Activated CD8-positive, alpha-beta T cell treated with anti-CD3 and anti-CD28 coated beads, Interleukin-2, amount 10 ng/mL, durations not matched to agents 7 days and 5 days (primary cell): Measurements from ENCODE around the gene MYO16. TPM values are rescaled to one million over a fixed set of nuclear protein-coding genes. Genes with fewer than 3 reads are reported as not detected.
"Not testable (repeated sequence)": the region's sequence is repeated elsewhere in the genome, so short reads cannot be mapped to it uniquely, and the experiment has no call there.

Source experiments
- ATAC-seq: fragments of 150-1000 bp; cut with Tn5 transposase; one replicate; pipeline ENCODE4 v1.10.0; 2021; ENCODE audit warnings: moderate library complexity
- CTCF ChIA-PET: fragments of 350-600 bp; sonication (Branson Sonifier 250); formaldehyde crosslinking; loops from one replicate; lab custom pipeline; 2021; ENCODE audit warnings: antibody characterized with exemption; lab: Charles Lee
- POLR2A ChIA-PET: fragments of 350-600 bp; sonication (Branson Sonifier 250); formaldehyde crosslinking; loops from one replicate; lab custom pipeline; 2021; ENCODE audit warnings: antibody characterized with exemption; lab: Charles Lee
- DNase-seq: peaks from one replicate; pipeline ENCODE4 v3.0.0-alpha.2; 2020
- H3K27ac Mint-ChIP-seq: one replicate; pipeline ENCODE4 v1.8.0; 2021; ENCODE audit warnings: mild to moderate bottlenecking, mixed read lengths
- H3K27me3 Mint-ChIP-seq: one replicate; pipeline ENCODE4 v1.8.0; 2021; ENCODE audit warnings: low read depth, mixed read lengths
- H3K36me3 Mint-ChIP-seq: one replicate; pipeline ENCODE4 v1.8.0; 2021; ENCODE audit warnings: low read depth, mixed read lengths
- H3K4me1 Mint-ChIP-seq: one replicate; pipeline ENCODE4 v1.8.0; 2021; ENCODE audit warnings: low read depth, mixed read lengths
- H3K4me3 Mint-ChIP-seq: one replicate; pipeline ENCODE4 v1.8.0; 2021; ENCODE audit warnings: mild to moderate bottlenecking, mixed read lengths
- H3K9me3 Mint-ChIP-seq: one replicate; pipeline ENCODE4 v1.8.0; 2022; ENCODE audit warnings: mixed read lengths; ENCODE audit not compliant: insufficient read depth
- total RNA-seq, 2 experiments: library from RNA; stranded (reverse); gene quantifications; one replicate each; pipeline ENCODE4 v1.2.3, GENCODE V29; 2021

Gene MYO16
- total RNA-seq, 2 experiments from 2014 or later = not detected

GRCh38 chr13:108983273-108983672 lies 353.9 kb downstream of the MYO16 start:
- no peak overlapping the region for H3K4me3 Mint-ChIP-seq
- H3K36me3 Mint-ChIP-seq = no peaks in the 10 kb centered on the region
- H3K27ac Mint-ChIP-seq = no peak overlapping the region
- no peaks in the 10 kb centered on the region for H3K9me3 Mint-ChIP-seq
- H3K4me1 Mint-ChIP-seq = no peaks in the 10 kb centered on the region
- peaks cover 3% of the 10 kb centered on the region for H3K27me3 Mint-ChIP-seq
- DNase-seq (no peak), ATAC-seq (no peak)
- CTCF ChIA-PET = no interaction called here
- POLR2A ChIA-PET = no interaction called here

- ATAC-seq = no peak
- H3K4me1 Mint-ChIP-seq = no peaks in the 10 kb centered on the region
- POLR2A ChIA-PET = no interaction called here
Measured at GRCh38 chr13:108984251-108984920, 355.0 kb downstream of the MYO16 start.

GRCh38 chr13:108985166-108985565 lies 355.8 kb downstream of the MYO16 start:
- POLR2A ChIA-PET = no interaction called here
- H3K4me3 Mint-ChIP-seq = no peak overlapping the region
- CTCF ChIA-PET = no interaction called here
- no peaks in the 10 kb centered on the region for H3K36me3 Mint-ChIP-seq
- ATAC-seq (no peak), DNase-seq (no peak)
- H3K9me3 Mint-ChIP-seq = no peaks in the 10 kb centered on the region
- H3K4me1 Mint-ChIP-seq = no peaks in the 10 kb centered on the region
- H3K27ac Mint-ChIP-seq = no peak overlapping the region
- H3K27me3 Mint-ChIP-seq = peaks cover 3% of the 10 kb centered on the region

More at GRCh38 chr13:108984251-108984920, 355.0 kb downstream of the MYO16 start:
- H3K27me3 Mint-ChIP-seq = peaks cover 3% of the 10 kb centered on the region
- CTCF ChIA-PET = no interaction called here
- no peaks in the 10 kb centered on the region for H3K9me3 Mint-ChIP-seq
- no peak for DNase-seq
- H3K27ac Mint-ChIP-seq = no peak overlapping the region
- H3K36me3 Mint-ChIP-seq = no peaks in the 10 kb centered on the region
- H3K4me3 Mint-ChIP-seq = no peak overlapping the region

- H3K27me3 Mint-ChIP-seq = no peaks in the 10 kb centered on the region
- no peaks in the 10 kb centered on the region for H3K4me1 Mint-ChIP-seq
- ATAC-seq (no peak), DNase-seq (no peak)
- CTCF ChIA-PET = no interaction called here
- H3K27ac Mint-ChIP-seq = no peak overlapping the region
- POLR2A ChIA-PET = no interaction called here
- no peak overlapping the region for H3K4me3 Mint-ChIP-seq
- H3K9me3 Mint-ChIP-seq = no peaks in the 10 kb centered on the region
- no peaks in the 10 kb centered on the region for H3K36me3 Mint-ChIP-seq
Measured at GRCh38 chr13:108987517-108987916, 358.1 kb downstream of the MYO16 start.

- H3K9me3 Mint-ChIP-seq = no peaks in the 10 kb centered on the region
- no peaks in the 10 kb centered on the region for H3K36me3 Mint-ChIP-seq
- H3K27ac Mint-ChIP-seq = no peak overlapping the region
- CTCF ChIA-PET = no interaction called here
- DNase-seq (no peak), ATAC-seq (no peak)
- POLR2A ChIA-PET = no interaction called here
- H3K27me3 Mint-ChIP-seq = no peaks in the 10 kb centered on the region
- no peaks in the 10 kb centered on the region for H3K4me1 Mint-ChIP-seq
- no peak overlapping the region for H3K4me3 Mint-ChIP-seq
Measured at GRCh38 chr13:108987944-108988343, 358.5 kb downstream of the MYO16 start.

- H3K4me1 Mint-ChIP-seq, H3K36me3 Mint-ChIP-seq, ATAC-seq, DNase-seq, CTCF ChIA-PET, H3K27me3 Mint-ChIP-seq, H3K9me3 Mint-ChIP-seq, H3K27ac Mint-ChIP-seq, H3K4me3 Mint-ChIP-seq, POLR2A ChIA-PET: not testable (repeated sequence)
Measured at GRCh38 chr13:108991416-108991815, 362.0 kb downstream of the MYO16 start.

- CTCF ChIA-PET = no interaction called here
- Mint-ChIP-seq H3K27me3 (no peaks in the 10 kb centered on the region), H3K27ac (no peak overlapping the region), H3K4me1 (no peaks in the 10 kb centered on the region), H3K36me3 (no peaks in the 10 kb centered on the region), H3K4me3 (no peak overlapping the region), H3K9me3 (no peaks in the 10 kb centered on the region)
- ATAC-seq (no peak), DNase-seq (no peak)
- POLR2A ChIA-PET = no interaction called here
Measured at GRCh38 chr13:108993346-108993745, 363.9 kb downstream of the MYO16 start.

- POLR2A ChIA-PET = no interaction called here
- H3K9me3 Mint-ChIP-seq = no peaks in the 10 kb centered on the region
- no peaks in the 10 kb centered on the region for H3K36me3 Mint-ChIP-seq
- DNase-seq = no peak
- no peaks in the 10 kb centered on the region for H3K27me3 Mint-ChIP-seq
- no peaks in the 10 kb centered on the region for H3K4me1 Mint-ChIP-seq
- no peak for ATAC-seq
- H3K27ac Mint-ChIP-seq = no peak overlapping the region
- no peak overlapping the region for H3K4me3 Mint-ChIP-seq
- CTCF ChIA-PET = no interaction called here
Measured at GRCh38 chr13:108996430-108996829, 367.0 kb downstream of the MYO16 start.

GRCh38 chr13:109000207-109000606 lies 370.8 kb downstream of the MYO16 start:
- no peaks in the 10 kb centered on the region for H3K9me3 Mint-ChIP-seq
- H3K4me1 Mint-ChIP-seq = no peaks in the 10 kb centered on the region
- ChIA-PET CTCF (no interaction called here), POLR2A (no interaction called here)
- H3K27me3 Mint-ChIP-seq = no peaks in the 10 kb centered on the region
- no peaks in the 10 kb centered on the region for H3K36me3 Mint-ChIP-seq
- H3K4me3 Mint-ChIP-seq = no peak overlapping the region
- DNase-seq = no peak
- no peak for ATAC-seq
- H3K27ac Mint-ChIP-seq = no peak overlapping the region

- no peak overlapping the region for H3K27ac Mint-ChIP-seq
- no peaks in the 10 kb centered on the region for H3K36me3 Mint-ChIP-seq
- H3K9me3 Mint-ChIP-seq = no peaks in the 10 kb centered on the region
- no peak overlapping the region for H3K4me3 Mint-ChIP-seq
- ChIA-PET POLR2A (no interaction called here), CTCF (no interaction called here)
- no peak for DNase-seq
- H3K4me1 Mint-ChIP-seq = no peaks in the 10 kb centered on the region
- no peaks in the 10 kb centered on the region for H3K27me3 Mint-ChIP-seq
- ATAC-seq = no peak
Measured at GRCh38 chr13:109002934-109003333, 373.5 kb downstream of the MYO16 start.

GRCh38 chr13:109007946-109008345 lies 378.5 kb downstream of the MYO16 start:
- Mint-ChIP-seq H3K27me3 (no peaks in the 10 kb centered on the region), H3K9me3 (no peaks in the 10 kb centered on the region), H3K36me3 (no peaks in the 10 kb centered on the region), H3K27ac (no peak overlapping the region), H3K4me3 (no peak overlapping the region), H3K4me1 (no peaks in the 10 kb centered on the region)
- ChIA-PET CTCF (no interaction called here), POLR2A (no interaction called here)
- DNase-seq (no peak), ATAC-seq (no peak)

GRCh38 chr13:109009756-109010155 lies 380.3 kb downstream of the MYO16 start:
- Mint-ChIP-seq H3K36me3 (no peaks in the 10 kb centered on the region), H3K27ac (no peak overlapping the region), H3K4me3 (no peak overlapping the region), H3K27me3 (no peaks in the 10 kb centered on the region), H3K9me3 (no peaks in the 10 kb centered on the region), H3K4me1 (no peaks in the 10 kb centered on the region)
- no peak for DNase-seq
- ChIA-PET POLR2A (no interaction called here), CTCF (no interaction called here)
- no peak for ATAC-seq

- Mint-ChIP-seq H3K9me3 (no peaks in the 10 kb centered on the region), H3K4me1 (no peaks in the 10 kb centered on the region), H3K4me3 (no peak overlapping the region), H3K27ac (no peak overlapping the region), H3K36me3 (no peaks in the 10 kb centered on the region), H3K27me3 (no peaks in the 10 kb centered on the region)
- ChIA-PET POLR2A (no interaction called here), CTCF (no interaction called here)
- DNase-seq (no peak), ATAC-seq (no peak)
Measured at GRCh38 chr13:109010912-109011311, 381.5 kb downstream of the MYO16 start.
